Astrocyte (in vitro differentiated cells and primary cell): ENCODE measurements around the gene RIMBP2. TPM values are rescaled to one million over a fixed set of nuclear protein-coding genes. Genes with fewer than 3 reads are reported as not detected.

Experiments
- DNase-seq: peaks from one replicate; pipeline ENCODE4 v3.0.0-alpha.2; 2010; ENCODE audit warnings: low read depth
- FAIRE-seq: peaks from 2 replicates; lab custom pipeline; 2011; peaks lifted over from hg19 to GRCh38; lab: Jason Lieb, UNC
- H2AFZ ChIP-seq: 2 replicates; pipeline ENCODE4 v1.6.0; 2012; ENCODE audit warnings: low read depth, low read length, inconsistent platforms
- H3K27ac ChIP-seq: 2 replicates; pipeline ENCODE4 v1.5.1; 2011; ENCODE audit warnings: low read depth, low read length, inconsistent platforms
- H3K27me3 ChIP-seq: 2 replicates; pipeline ENCODE4 v1.6.0; 2011; ENCODE audit warnings: low read length, inconsistent platforms; ENCODE audit not compliant: insufficient read depth
- H3K36me3 ChIP-seq: 2 replicates; pipeline ENCODE4 v1.5.1; 2011; ENCODE audit warnings: low read length, inconsistent platforms; ENCODE audit not compliant: insufficient read depth
- H3K4me1 ChIP-seq: 2 replicates; pipeline ENCODE4 v1.5.1; 2011; ENCODE audit warnings: low read length, inconsistent platforms; ENCODE audit not compliant: insufficient read depth
- H3K4me2 ChIP-seq: 2 replicates; pipeline ENCODE4 v1.6.0; 2012; ENCODE audit warnings: low read length, inconsistent platforms
- H3K4me3 ChIP-seq: 2 replicates; pipeline ENCODE4 v1.5.1; 2011; ENCODE audit warnings: low read depth, mild to moderate bottlenecking, low read length, inconsistent platforms; ENCODE audit not compliant: insufficient read depth
- H3K79me2 ChIP-seq: 2 replicates; pipeline ENCODE4 v1.6.0; 2012; ENCODE audit warnings: mild to moderate bottlenecking, low read length, inconsistent platforms; ENCODE audit not compliant: insufficient read depth
- H3K9ac ChIP-seq: 2 replicates; pipeline ENCODE4 v1.6.0; 2012; ENCODE audit warnings: mild to moderate bottlenecking, low read length, inconsistent platforms
- H3K9me3 ChIP-seq: 2 replicates; pipeline ENCODE4 v1.5.1; 2012; ENCODE audit warnings: low read depth, mild to moderate bottlenecking, low read length, inconsistent platforms; ENCODE audit not compliant: insufficient read depth
- H4K20me1 ChIP-seq: 2 replicates; pipeline ENCODE4 v1.6.0; 2012; ENCODE audit warnings: low read length, inconsistent platforms; ENCODE audit not compliant: insufficient read depth
- H3K27ac Mint-ChIP-seq: one replicate; pipeline ENCODE4 v1.8.0; 2021; ENCODE audit warnings: mild to moderate bottlenecking, mixed read lengths; ENCODE audit not compliant: unreplicated experiment
- H3K27me3 Mint-ChIP-seq: one replicate; pipeline ENCODE4 v1.8.0; 2021; ENCODE audit warnings: low read depth, mixed read lengths; ENCODE audit not compliant: unreplicated experiment
- H3K36me3 Mint-ChIP-seq: one replicate; pipeline ENCODE4 v1.8.0; 2021; ENCODE audit warnings: low read depth, mixed read lengths; ENCODE audit not compliant: unreplicated experiment
- H3K4me1 Mint-ChIP-seq: one replicate; pipeline ENCODE4 v1.8.0; 2021; ENCODE audit warnings: low read depth, mixed read lengths; ENCODE audit not compliant: unreplicated experiment
- H3K4me3 Mint-ChIP-seq: one replicate; pipeline ENCODE4 v1.8.0; 2021; ENCODE audit warnings: mild to moderate bottlenecking, moderate library complexity, mixed read lengths; ENCODE audit not compliant: unreplicated experiment
- H3K9me3 Mint-ChIP-seq: one replicate; pipeline ENCODE4 v1.8.0; 2021; ENCODE audit warnings: mild to moderate bottlenecking, mixed read lengths; ENCODE audit not compliant: unreplicated experiment
- EZH2 ChIP-seq: IDR thresholded peaks from 2 replicates; pipeline ENCODE4 v1.6.1; 2012; ENCODE audit warnings: mild to moderate bottlenecking, low read length, inconsistent platforms; ENCODE audit not compliant: insufficient read depth
- total RNA-seq: library from RNA; stranded (reverse); gene quantifications from 2 replicates; pipeline ENCODE4 v1.2.1, GENCODE V29; 2021
- TF ChIP-seq, protein P1 (sequence below): IDR thresholded peaks from 2 replicates; pipeline ENCODE4 v1.5.1; 2011; ENCODE audit warnings: low read depth, mild to moderate bottlenecking, inconsistent platforms, low read length, moderate library complexity; ENCODE audit not compliant: insufficient read depth

Gene RIMBP2
- total RNA-seq, 1 donor from 2014 or later: 2.2 TPM

GRCh38 chr12:130712346-130713065 is 3.6 kb downstream of the RIMBP2 start:
- Mint-ChIP-seq H3K9me3 (peaks cover 7% of the 10 kb centered on the region), H3K36me3 (no peaks in the 10 kb centered on the region), H3K27ac (no peak overlapping the region), H3K4me3 (no peak overlapping the region), H3K4me1 (no peaks in the 10 kb centered on the region), H3K27me3 (peaks cover 17% of the 10 kb centered on the region)
- Histone ChIP-seq H3K36me3 (no peaks in the 10 kb centered on the region), H3K9me3 (no peaks in the 10 kb centered on the region), H2AFZ (no peak overlapping the region), H3K79me2 (no peaks in the 10 kb centered on the region), H3K4me2 (no peak overlapping the region), H3K27me3 (peaks cover 2% of the 10 kb centered on the region), H3K4me3 (no peak overlapping the region), H4K20me1 (no peaks in the 10 kb centered on the region), H3K4me1 (no peaks in the 10 kb centered on the region), H3K9ac (no peak overlapping the region), H3K27ac (no peak overlapping the region)
- TF ChIP-seq, protein P1, sequence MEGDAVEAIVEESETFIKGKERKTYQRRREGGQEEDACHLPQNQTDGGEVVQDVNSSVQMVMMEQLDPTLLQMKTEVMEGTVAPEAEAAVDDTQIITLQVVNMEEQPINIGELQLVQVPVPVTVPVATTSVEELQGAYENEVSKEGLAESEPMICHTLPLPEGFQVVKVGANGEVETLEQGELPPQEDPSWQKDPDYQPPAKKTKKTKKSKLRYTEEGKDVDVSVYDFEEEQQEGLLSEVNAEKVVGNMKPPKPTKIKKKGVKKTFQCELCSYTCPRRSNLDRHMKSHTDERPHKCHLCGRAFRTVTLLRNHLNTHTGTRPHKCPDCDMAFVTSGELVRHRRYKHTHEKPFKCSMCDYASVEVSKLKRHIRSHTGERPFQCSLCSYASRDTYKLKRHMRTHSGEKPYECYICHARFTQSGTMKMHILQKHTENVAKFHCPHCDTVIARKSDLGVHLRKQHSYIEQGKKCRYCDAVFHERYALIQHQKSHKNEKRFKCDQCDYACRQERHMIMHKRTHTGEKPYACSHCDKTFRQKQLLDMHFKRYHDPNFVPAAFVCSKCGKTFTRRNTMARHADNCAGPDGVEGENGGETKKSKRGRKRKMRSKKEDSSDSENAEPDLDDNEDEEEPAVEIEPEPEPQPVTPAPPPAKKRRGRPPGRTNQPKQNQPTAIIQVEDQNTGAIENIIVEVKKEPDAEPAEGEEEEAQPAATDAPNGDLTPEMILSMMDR: no peak
- no peak for TF ChIP-seq EZH2
- no peak for DNase-seq
- no peak for FAIRE-seq

DNA sequence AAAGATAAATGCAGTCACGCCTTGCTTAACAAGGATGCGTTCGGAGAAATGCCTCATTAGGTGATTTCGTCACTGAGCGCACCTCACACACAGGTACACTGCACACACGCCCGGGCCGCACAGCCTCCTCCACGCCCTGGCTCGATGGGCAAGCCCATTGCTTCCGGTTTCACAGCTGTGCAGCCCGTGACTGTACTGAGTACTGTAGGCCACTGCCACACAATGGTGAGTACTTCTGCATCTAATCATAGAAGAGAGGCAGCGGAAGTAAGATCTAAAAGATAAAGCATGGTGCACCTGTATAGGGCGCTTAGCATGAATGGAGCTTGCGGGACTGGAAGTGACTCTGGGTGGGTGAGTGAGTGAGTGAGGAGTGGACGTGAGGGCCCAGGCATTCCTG is 4.3 kb downstream of the RIMBP2 start:
- H3K9me3 Mint-ChIP-seq: peaks cover 11% of the 10 kb centered on the region
- no peak overlapping the region for H3K4me2 ChIP-seq
- peaks cover 2% of the 10 kb centered on the region for H3K27me3 ChIP-seq
- no peak overlapping the region for H3K4me3 ChIP-seq
- no peaks in the 10 kb centered on the region for H3K4me1 Mint-ChIP-seq
- no peak for TF ChIP-seq EZH2
- TF ChIP-seq, protein P1: no peak
- no peak overlapping the region for H3K9ac ChIP-seq
- H3K27ac ChIP-seq: no peak overlapping the region
- no peak overlapping the region for H2AFZ ChIP-seq
- no peaks in the 10 kb centered on the region for H4K20me1 ChIP-seq
- no peaks in the 10 kb centered on the region for H3K79me2 ChIP-seq
- no peaks in the 10 kb centered on the region for H3K36me3 ChIP-seq
- peaks cover 16% of the 10 kb centered on the region for H3K27me3 Mint-ChIP-seq
- no peak overlapping the region for H3K4me3 Mint-ChIP-seq
- H3K4me1 ChIP-seq: no peaks in the 10 kb centered on the region
- no peaks in the 10 kb centered on the region for H3K9me3 ChIP-seq
- DNase-seq (no peak), FAIRE-seq (no peak)
- no peaks in the 10 kb centered on the region for H3K36me3 Mint-ChIP-seq
- no peak overlapping the region for H3K27ac Mint-ChIP-seq

DNA sequence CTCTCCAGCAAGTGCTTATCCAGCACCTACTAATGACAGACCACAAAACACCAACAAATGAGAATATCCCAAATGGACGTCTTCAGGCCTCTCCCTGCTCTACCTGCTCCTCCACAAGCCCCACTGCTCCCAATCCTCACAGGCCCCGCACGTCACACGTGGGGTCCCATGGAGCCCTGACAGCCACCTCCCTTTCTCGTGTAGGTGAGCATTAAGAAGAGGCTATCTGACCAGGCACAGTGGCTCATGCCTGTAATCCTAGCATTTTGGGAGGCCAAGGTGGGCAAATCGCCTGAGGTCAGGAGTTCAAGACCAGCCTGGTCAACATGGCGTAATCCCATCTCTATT is 5.4 kb downstream of the RIMBP2 start:
- H3K4me3 Mint-ChIP-seq: no peak overlapping the region
- no peak for DNase-seq
- H4K20me1 ChIP-seq: no peaks in the 10 kb centered on the region
- H2AFZ ChIP-seq: no peak overlapping the region
- no peak overlapping the region for H3K4me2 ChIP-seq
- no peak overlapping the region for H3K27ac ChIP-seq
- H3K9me3 Mint-ChIP-seq: peaks cover 11% of the 10 kb centered on the region
- no peaks in the 10 kb centered on the region for H3K9me3 ChIP-seq
- H3K79me2 ChIP-seq: no peaks in the 10 kb centered on the region
- H3K27me3 ChIP-seq: no peaks in the 10 kb centered on the region
- H3K36me3 Mint-ChIP-seq: no peaks in the 10 kb centered on the region
- H3K4me3 ChIP-seq: no peak overlapping the region
- H3K27me3 Mint-ChIP-seq: peaks cover 16% of the 10 kb centered on the region
- no peak for FAIRE-seq
- H3K4me1 ChIP-seq: no peaks in the 10 kb centered on the region
- H3K9ac ChIP-seq: no peak overlapping the region
- H3K4me1 Mint-ChIP-seq: no peaks in the 10 kb centered on the region
- H3K36me3 ChIP-seq: no peaks in the 10 kb centered on the region
- no peak overlapping the region for H3K27ac Mint-ChIP-seq
- no peak for TF ChIP-seq EZH2
- TF ChIP-seq, protein P1: no peak
